H54 (cell line): ENCODE data around the gene EPHA6.
"Not testable (repeated sequence)": the region's sequence is repeated elsewhere in the genome, so short reads cannot be mapped to it uniquely, and the experiment has no call there.

Source experiments
- DNase-seq: peaks from one replicate; pipeline ENCODE4 v3.0.0; 2011; ENCODE audit warnings: low spot score, mixed read lengths; ENCODE audit not compliant: insufficient read length
- FAIRE-seq: peaks from 3 replicates; lab custom pipeline; 2011; peaks lifted over from hg19 to GRCh38; lab: Jason Lieb, UNC
- POLR2A ChIP-seq: IDR thresholded peaks from 2 replicates; pipeline ENCODE4 v1.6.1; 2011; ENCODE audit warnings: low read depth, mild to moderate bottlenecking, low read length

Gene EPHA6

DNA sequence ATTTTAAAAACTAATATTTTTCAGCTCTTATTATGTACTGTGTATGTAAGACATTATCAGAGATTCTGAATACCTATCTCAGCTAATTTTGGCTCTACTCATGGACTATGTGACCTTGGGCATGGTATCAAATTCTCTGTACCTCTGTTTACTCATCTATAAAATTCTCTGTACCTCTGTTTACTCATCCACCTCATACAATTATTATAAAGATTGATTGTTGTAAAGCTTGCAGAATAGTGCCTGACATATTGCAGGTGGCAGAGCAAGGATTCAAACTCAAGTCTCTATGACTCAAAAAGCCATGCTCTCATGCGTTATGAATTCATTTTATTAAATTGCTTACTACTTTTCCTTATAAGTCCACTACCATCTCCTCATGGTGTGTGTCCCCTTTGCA is 798.2 kb downstream of the EPHA6 start:
- TF ChIP-seq POLR2A, result no peak
- FAIRE-seq, result no peak

GRCh38 chr3:97613139-97613538 is 798.7 kb downstream of the EPHA6 start:
- TF ChIP-seq POLR2A, result no peak
- no peak for FAIRE-seq
- DNase-seq, result no peak

More for the DNA sequence above, 798.2 kb downstream of the EPHA6 start:
- no peak for DNase-seq

GRCh38 chr3:97620514-97620913 is 806.1 kb downstream of the EPHA6 start:
- DNase-seq, FAIRE-seq: not testable (repeated sequence)

DNA sequence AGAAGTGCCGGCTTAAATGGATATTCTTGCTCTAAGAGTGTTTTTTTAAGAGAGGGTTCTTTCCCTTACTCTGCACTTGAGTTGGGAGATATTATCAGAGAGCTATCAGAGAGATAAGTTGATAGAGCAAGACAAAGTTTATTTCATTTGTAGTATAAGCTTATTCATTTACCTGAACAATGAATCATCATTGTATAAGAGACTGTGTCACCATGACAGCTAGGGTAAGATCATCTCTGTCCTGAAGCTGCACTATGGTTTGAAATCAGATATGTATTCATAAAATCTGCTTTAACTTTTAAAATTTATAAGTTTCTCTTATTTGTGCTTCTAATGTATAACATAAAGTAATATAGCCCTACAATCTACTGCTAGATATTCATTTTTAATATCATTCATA is 822.1 kb downstream of the EPHA6 start:
- no peak for FAIRE-seq
- TF ChIP-seq POLR2A, result no peak
- no peak for DNase-seq

- DNase-seq (no peak), FAIRE-seq (no peak)
- TF ChIP-seq POLR2A, result no peak
Observed at GRCh38 chr3:97646932-97647331, 832.5 kb downstream of the EPHA6 start.

- no peak for TF ChIP-seq POLR2A
- FAIRE-seq (no peak), DNase-seq (no peak)
Observed at GRCh38 chr3:97647441-97647982, 833.1 kb downstream of the EPHA6 start.

- no peak for TF ChIP-seq POLR2A
- FAIRE-seq (no peak), DNase-seq (no peak)
Observed at GRCh38 chr3:97655971-97656370, 841.6 kb downstream of the EPHA6 start.

DNA sequence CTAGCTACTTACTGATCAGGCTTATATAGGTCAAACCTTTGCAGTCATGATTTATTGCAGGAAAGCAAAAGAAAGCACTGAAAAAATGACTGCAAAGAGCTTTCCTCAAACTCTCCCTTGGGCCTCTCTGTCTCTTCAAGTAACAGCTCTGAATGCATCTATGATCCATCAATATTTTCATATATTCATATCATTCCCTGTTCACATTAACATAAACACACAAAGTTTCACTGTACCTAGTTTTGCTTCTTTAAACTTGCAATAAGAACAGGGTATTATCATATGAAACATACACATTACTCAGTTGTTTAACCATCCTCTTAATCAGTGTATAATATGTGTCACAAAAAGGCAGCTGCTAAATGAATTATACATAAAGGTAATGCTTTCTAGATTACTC is 842.2 kb downstream of the EPHA6 start:
- FAIRE-seq (no peak), DNase-seq (no peak)
- TF ChIP-seq POLR2A, result no peak

- DNase-seq, result no peak
- TF ChIP-seq POLR2A, result no peak
- peak; percentile 57 for FAIRE-seq
Observed at GRCh38 chr3:97658668-97659285, 844.4 kb downstream of the EPHA6 start.

DNA sequence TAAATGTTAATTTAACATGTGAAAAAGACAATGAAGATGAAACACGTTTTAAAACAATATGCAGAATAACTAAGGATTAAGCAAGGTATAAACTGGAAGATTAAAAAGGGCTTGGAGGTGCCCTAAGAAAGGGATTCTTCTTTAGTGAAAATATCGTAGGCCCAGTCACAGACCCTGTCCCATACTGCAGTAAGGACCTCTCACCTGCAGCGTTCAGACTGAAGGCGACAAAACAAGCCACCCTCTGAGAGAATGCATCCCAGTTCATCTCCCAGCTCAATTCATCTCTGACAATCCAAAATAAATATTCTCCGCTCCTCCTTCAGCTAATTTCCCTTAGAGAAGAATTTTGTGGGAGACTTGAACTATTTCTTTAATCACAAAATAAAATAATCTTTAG is 847.9 kb downstream of the EPHA6 start:
- DNase-seq (no peak), FAIRE-seq (no peak)

GRCh38 chr3:97662762-97663161 is 848.4 kb downstream of the EPHA6 start:
- no peak for TF ChIP-seq POLR2A
- DNase-seq, result no peak
- no peak for FAIRE-seq

More for the DNA sequence above, 847.9 kb downstream of the EPHA6 start:
- TF ChIP-seq POLR2A, result no peak

- FAIRE-seq (no peak), DNase-seq (no peak)
- no peak for TF ChIP-seq POLR2A
Observed at GRCh38 chr3:97665896-97666295, 851.5 kb downstream of the EPHA6 start.

GRCh38 chr3:97670952-97671351 is 856.6 kb downstream of the EPHA6 start:
- DNase-seq, result no peak
- FAIRE-seq, result no peak
- TF ChIP-seq POLR2A, result no peak

- DNase-seq (no peak), FAIRE-seq (no peak)
- TF ChIP-seq POLR2A, result no peak
Observed at GRCh38 chr3:97673357-97673997, 859.1 kb downstream of the EPHA6 start.

DNA sequence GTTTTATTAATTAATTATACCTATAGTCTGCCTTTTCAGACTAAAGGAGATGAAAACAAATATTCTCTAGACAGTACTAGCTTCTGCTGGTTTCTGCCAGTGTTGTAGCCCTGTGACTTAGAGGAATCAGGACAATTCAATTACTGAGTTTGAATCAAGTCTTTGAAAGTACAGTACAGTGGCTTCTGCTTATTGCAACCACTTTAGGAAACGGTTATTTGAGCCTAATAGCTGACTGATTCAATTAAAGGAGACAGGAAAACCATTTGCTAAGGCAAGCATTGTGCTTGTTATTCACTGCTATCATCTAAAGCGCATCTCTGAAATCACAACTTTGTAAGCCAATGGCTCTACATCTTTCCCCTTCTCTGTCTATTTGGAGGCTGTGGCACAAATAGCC is 860.1 kb downstream of the EPHA6 start:
- TF ChIP-seq POLR2A, result no peak
- no peak for DNase-seq
- FAIRE-seq, result no peak
